Immature natural killer cell (primary cell): ENCODE measurements around the gene ASNSD1. TPM values are rescaled to one million over a fixed set of nuclear protein-coding genes. Genes with fewer than 3 reads are reported as not detected.

ENCODE experiments used
- DNase-seq, 3 donors: peaks; one replicate each; pipeline ENCODE4 v3.0.0; 2022; ENCODE audit warnings: mixed read lengths in 1 of 3
- H3K27ac Mint-ChIP-seq, 6 donors: one replicate each; pipeline ENCODE4 v1.8.0; 2020; ENCODE audit warnings: mixed read lengths in 6 of 6, mild to moderate bottlenecking in 5 of 6, inconsistent platforms in 4 of 6, moderate library complexity in 3 of 6
- H3K27me3 Mint-ChIP-seq, 3 donors: one replicate each; pipeline ENCODE4 v1.8.0; 2020 to 2021; ENCODE audit warnings: low read depth in 3 of 3, mild to moderate bottlenecking in 3 of 3, mixed read lengths in 3 of 3, moderate library complexity in 3 of 3, inconsistent platforms in 1 of 3
- H3K36me3 Mint-ChIP-seq, 3 donors: one replicate each; pipeline ENCODE4 v1.8.0; 2020; ENCODE audit warnings: mixed read lengths in 3 of 3, inconsistent platforms in 2 of 3, mild to moderate bottlenecking in 2 of 3
- H3K4me1 Mint-ChIP-seq, 2 donors: one replicate each; pipeline ENCODE4 v1.8.0; 2020; ENCODE audit warnings: inconsistent platforms in 2 of 2, mild to moderate bottlenecking in 2 of 2, mixed read lengths in 2 of 2, moderate library complexity in 1 of 2
- H3K4me3 Mint-ChIP-seq, 5 donors: one replicate each; pipeline ENCODE4 v1.8.0; 2020; ENCODE audit warnings: mild to moderate bottlenecking in 5 of 5, mixed read lengths in 5 of 5, inconsistent platforms in 3 of 5, moderate library complexity in 3 of 5
- H3K9me3 Mint-ChIP-seq, 6 donors: one replicate each; pipeline ENCODE4 v1.8.0; 2020; ENCODE audit warnings: mild to moderate bottlenecking in 6 of 6, mixed read lengths in 6 of 6, inconsistent platforms in 4 of 6, moderate library complexity in 3 of 6
- polyA plus RNA-seq, 3 donors: library from polyadenylated mRNA; unstranded; fragments of 300-500 nt; fragmentation: Illumina TruSeq; gene quantifications; one replicate each; pipeline ENCODE4 v1.2.3, GENCODE V29; 2021

The ASNSD1 gene
- polyA plus RNA-seq, result 10 to 100 TPM; 32.1 to 46.1 (median 33.2) TPM

GRCh38 chr2:189661148-189661956 lies at the start of gene ASNSD1:
TSS of gene ASNSD1 (plus strand) at chr2:189661459. CDS start at chr2:189666133, 4,674 bp downstream.
- peak within 1 kb of the TSS in 1 of 6 donors; percentile 17 for H3K27ac Mint-ChIP-seq

DNA sequence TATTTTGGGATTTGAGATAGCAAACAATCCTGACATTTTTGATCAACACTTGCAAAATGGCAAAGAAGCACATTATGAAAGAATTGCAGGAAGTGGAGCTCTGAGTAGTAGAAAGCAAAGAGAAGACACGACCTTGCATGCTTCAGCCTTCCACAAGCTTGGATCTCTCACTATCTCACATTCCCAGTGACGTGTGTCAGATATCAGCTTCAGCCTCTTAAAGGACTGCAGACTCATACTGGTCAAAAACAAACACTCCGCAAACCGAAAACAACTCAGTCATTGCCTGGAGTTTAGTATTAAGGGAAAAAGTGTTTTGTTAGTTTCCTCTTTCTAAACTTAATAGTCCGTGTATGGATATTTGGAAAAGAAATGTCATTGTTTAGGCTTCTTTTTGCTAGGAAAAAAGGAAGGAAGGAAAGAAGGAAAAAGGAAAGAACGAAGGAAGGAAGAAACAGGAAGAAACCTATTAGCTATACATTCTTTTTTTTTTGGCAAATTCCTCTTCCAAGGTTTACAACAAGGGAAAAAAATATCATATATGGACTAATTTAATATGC lies 48.1 kb upstream of the ASNSD1 start:
- Mint-ChIP-seq H3K36me3 (no peaks in the 10 kb centered on the region), H3K9me3 (peaks cover 0 to 1% (median 0%) of the 10 kb centered on the region in 6 donors), H3K27me3 (peaks cover 0 to 2% (median 2%) of the 10 kb centered on the region in 3 donors), H3K4me3 (peak overlapping the region in 1 of 5 donors; percentile 9), H3K4me1 (peaks cover 0 to 2% of the 10 kb centered on the region in 2 donors), H3K27ac (no peak overlapping the region)
- DNase-seq, result no peak

More at GRCh38 chr2:189661148-189661956, at the start of gene ASNSD1:
- H3K9me3 Mint-ChIP-seq, result no peaks in the 10 kb centered on the region
- peaks cover 36 to 39% of the 10 kb centered on the region in 2 donors for H3K4me1 Mint-ChIP-seq
- peaks cover 0 to 10% (median 6%) of the 10 kb centered on the region in 3 donors for H3K36me3 Mint-ChIP-seq
- H3K4me3 Mint-ChIP-seq, result no peak within 1 kb of the TSS
- peaks cover 0 to 2% (median 0%) of the 10 kb centered on the region in 3 donors for H3K27me3 Mint-ChIP-seq
- DNase-seq, result peak; percentile 99 to 100 (median 100)

DNA sequence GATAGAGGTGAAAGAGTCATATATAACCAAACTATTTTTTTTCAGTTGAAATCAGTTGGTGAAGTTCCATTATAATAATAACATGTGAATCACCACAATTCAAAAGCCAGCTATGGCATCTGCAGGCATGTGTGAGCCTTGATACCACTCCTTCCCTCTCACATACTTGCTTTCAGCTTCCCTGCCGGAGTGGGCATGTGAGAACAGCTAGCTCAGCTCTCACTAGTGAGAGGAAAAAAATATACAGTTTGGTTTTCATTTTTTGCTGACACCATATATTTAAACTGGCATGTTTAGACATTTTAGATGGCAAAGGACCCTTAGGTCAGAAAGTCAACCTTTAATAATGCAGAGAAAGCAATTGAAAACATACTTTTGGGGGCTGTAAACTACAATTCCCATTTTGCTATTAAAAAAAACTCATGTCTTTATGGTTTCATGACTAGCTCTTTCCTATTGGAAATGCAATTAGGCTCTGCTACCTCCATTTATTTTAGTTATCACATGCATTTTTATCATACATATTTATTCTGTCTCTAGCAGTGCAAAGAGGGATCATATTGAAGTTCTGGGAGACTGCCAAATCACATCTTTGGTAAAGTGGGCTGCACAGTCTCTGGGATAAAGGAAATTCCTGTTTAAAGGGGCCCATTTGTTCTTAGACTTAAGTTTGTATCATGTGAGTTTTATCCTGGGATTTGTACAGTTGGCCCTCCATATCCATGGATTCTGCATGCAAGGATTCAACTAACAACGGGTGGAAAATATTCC lies 47.4 kb upstream of the ASNSD1 start:
- no peak overlapping the region for H3K27ac Mint-ChIP-seq
- no peaks in the 10 kb centered on the region for H3K36me3 Mint-ChIP-seq
- peaks cover 0 to 2% (median 2%) of the 10 kb centered on the region in 3 donors for H3K27me3 Mint-ChIP-seq
- no peak for DNase-seq
- peaks cover 0 to 2% of the 10 kb centered on the region in 2 donors for H3K4me1 Mint-ChIP-seq
- no peak overlapping the region for H3K4me3 Mint-ChIP-seq
- H3K9me3 Mint-ChIP-seq, result peaks cover 0 to 1% (median 0%) of the 10 kb centered on the region in 6 donors

DNA sequence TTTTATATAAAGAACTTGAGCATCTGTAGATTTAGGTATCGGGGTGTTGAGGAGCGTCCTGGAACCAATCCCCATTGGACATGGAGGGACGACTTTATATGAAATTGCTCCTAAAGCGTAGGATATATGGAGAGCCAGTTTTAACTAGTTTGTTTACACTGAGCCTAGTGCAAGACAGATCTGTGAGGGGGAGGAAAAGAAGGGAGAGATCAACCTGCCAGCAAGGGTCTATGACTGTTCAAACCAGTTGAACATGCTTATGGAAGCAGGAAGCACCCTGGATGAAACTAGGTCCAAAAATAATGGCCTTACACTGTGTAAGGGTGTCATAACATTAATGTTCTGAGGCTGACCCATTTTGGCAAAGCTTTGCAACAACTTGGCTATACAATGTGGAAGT lies 46.7 kb upstream of the ASNSD1 start:
- Mint-ChIP-seq H3K27me3 (peaks cover 0 to 2% (median 2%) of the 10 kb centered on the region in 3 donors), H3K36me3 (no peaks in the 10 kb centered on the region), H3K9me3 (peaks cover 0 to 1% (median 0%) of the 10 kb centered on the region in 6 donors), H3K27ac (no peak overlapping the region), H3K4me3 (no peak overlapping the region), H3K4me1 (peaks cover 0 to 2% of the 10 kb centered on the region in 2 donors)
- no peak for DNase-seq

DNA sequence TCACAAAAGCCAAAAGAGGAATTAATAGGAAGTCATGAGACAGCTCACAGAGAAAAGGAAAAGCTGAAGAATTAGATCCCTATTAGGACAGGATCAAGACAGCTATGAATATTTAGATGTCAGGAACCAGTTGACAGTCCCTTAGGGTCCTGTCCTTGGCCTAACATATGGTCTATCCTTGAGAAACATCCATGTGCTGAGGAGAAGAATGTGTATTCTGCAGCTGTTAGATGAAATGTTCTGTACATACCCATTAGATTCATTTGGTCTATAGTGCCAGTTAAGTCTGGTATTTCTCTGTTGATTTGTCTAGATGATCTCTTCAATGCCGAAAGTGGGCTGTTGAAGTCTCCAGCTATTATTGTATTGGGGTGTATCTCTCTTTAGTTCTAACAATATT lies 43.1 kb upstream of the ASNSD1 start:
- H3K27ac Mint-ChIP-seq, result no peak overlapping the region
- H3K4me3 Mint-ChIP-seq, result no peak overlapping the region
- peaks cover 0 to 1% of the 10 kb centered on the region in 2 donors for H3K4me1 Mint-ChIP-seq
- DNase-seq, result no peak
- peaks cover 0 to 5% (median 0%) of the 10 kb centered on the region in 3 donors for H3K27me3 Mint-ChIP-seq
- H3K36me3 Mint-ChIP-seq, result no peaks in the 10 kb centered on the region
- H3K9me3 Mint-ChIP-seq, result peaks cover 0 to 1% (median 0%) of the 10 kb centered on the region in 6 donors

DNA sequence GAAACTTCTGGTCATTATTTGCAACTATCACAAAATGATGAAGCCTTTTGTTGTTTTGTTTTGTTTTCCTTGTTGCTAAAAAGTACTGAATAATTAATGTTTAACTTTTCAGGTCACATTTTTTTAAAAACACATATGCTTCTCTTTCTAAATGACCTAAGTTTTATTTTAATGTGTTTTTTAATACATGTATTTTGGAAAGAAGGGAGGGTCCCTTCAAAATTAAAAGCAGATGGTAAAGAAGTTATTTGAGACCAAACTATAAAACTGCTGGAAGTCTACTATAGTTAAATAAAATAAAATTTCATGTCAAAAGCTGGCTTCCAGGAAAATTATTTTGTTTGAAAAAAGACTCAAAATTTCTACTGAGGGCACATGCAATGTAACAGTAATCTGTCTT lies 39.5 kb upstream of the ASNSD1 start:
- no peaks in the 10 kb centered on the region for H3K9me3 Mint-ChIP-seq
- peaks cover 0 to 6% of the 10 kb centered on the region in 2 donors for H3K4me1 Mint-ChIP-seq

GRCh38 chr2:189623049-189623448 lies 38.2 kb upstream of the ASNSD1 start:
- no peaks in the 10 kb centered on the region for H3K36me3 Mint-ChIP-seq
- peaks cover 0 to 3% (median 0%) of the 10 kb centered on the region in 3 donors for H3K27me3 Mint-ChIP-seq
- no peaks in the 10 kb centered on the region for H3K9me3 Mint-ChIP-seq
- no peak overlapping the region for H3K27ac Mint-ChIP-seq
- DNase-seq, result no peak
- H3K4me1 Mint-ChIP-seq, result peaks cover 0 to 6% of the 10 kb centered on the region in 2 donors
- no peak overlapping the region for H3K4me3 Mint-ChIP-seq

More for the DNA sequence above, 39.5 kb upstream of the ASNSD1 start:
- H3K27ac Mint-ChIP-seq, result no peak overlapping the region
- H3K4me3 Mint-ChIP-seq, result no peak overlapping the region
- no peak for DNase-seq
- peaks cover 0 to 3% (median 0%) of the 10 kb centered on the region in 3 donors for H3K27me3 Mint-ChIP-seq
- H3K36me3 Mint-ChIP-seq, result no peaks in the 10 kb centered on the region

DNA sequence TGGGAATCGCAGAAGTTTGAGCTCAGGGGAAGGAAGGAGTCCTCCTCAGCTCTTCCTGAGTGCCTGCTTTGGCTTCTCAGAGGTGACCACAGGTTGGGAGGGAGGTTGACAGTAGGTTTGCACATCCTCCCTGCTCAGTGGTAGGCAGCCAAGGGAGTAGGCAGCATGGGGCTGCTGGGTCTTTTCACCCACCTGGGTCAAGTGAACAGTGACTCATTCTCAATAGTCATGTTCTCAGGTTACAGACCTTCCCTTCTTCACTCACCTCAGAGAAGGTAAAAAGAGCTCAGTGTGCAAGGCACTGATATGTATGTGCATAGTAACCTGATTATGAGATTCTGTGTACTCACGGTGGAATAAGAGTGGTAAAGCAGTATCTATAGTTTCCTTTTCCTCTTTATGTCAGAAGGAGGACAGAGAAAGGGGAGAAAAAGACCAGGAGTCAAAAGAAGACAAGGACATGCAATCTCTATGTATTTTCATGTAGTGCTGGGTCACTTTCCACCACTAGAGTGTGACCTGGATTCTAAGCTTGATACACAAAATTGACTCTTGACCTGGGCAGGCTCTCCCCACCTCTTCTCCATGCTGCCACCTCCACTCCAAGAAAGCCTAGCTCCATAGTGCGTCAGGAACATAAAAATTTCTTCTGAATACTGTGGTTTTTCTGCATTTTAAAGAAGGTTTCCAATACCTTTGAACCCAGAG lies 36.5 kb upstream of the ASNSD1 start:
- Mint-ChIP-seq H3K4me3 (no peak overlapping the region), H3K4me1 (peaks cover 0 to 6% of the 10 kb centered on the region in 2 donors), H3K9me3 (no peaks in the 10 kb centered on the region), H3K27ac (no peak overlapping the region), H3K36me3 (no peaks in the 10 kb centered on the region), H3K27me3 (peaks cover 0 to 6% (median 0%) of the 10 kb centered on the region in 3 donors)
- DNase-seq, result no peak

DNA sequence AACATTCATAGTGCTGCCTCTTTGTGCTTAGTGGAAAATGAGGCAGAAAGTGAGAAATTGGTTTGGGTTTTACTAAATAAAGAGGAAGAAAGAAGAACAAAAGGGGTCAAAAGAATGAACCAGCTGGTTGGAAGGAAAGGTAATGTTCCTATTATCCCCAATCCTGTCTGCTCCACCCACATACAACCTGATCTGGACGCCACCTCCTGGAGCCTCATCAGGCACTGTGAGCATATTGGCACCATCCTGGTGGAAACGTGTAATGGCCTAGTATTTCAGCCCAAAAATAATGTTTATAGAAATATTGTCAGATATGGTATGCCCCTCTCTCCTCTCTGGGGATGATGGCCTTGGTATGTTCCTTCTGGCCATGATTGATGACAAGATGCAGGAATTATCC lies 35.6 kb upstream of the ASNSD1 start:
- Mint-ChIP-seq H3K4me1 (peaks cover 0 to 6% of the 10 kb centered on the region in 2 donors), H3K4me3 (no peak overlapping the region), H3K36me3 (no peaks in the 10 kb centered on the region), H3K9me3 (no peaks in the 10 kb centered on the region), H3K27me3 (peaks cover 0 to 6% (median under 1%) of the 10 kb centered on the region in 3 donors), H3K27ac (no peak overlapping the region)
- no peak for DNase-seq

GRCh38 chr2:189627789-189628188 lies 33.5 kb upstream of the ASNSD1 start:
- no peaks in the 10 kb centered on the region for H3K9me3 Mint-ChIP-seq

GRCh38 chr2:189628817-189629530 lies 32.3 kb upstream of the ASNSD1 start:
- H3K27me3 Mint-ChIP-seq, result peaks cover 0 to 3% (median 2%) of the 10 kb centered on the region in 3 donors
- H3K27ac Mint-ChIP-seq, result no peak overlapping the region
- no peaks in the 10 kb centered on the region for H3K36me3 Mint-ChIP-seq
- no peaks in the 10 kb centered on the region for H3K9me3 Mint-ChIP-seq
- no peak for DNase-seq
- H3K4me1 Mint-ChIP-seq, result peaks cover 0 to 6% of the 10 kb centered on the region in 2 donors
- H3K4me3 Mint-ChIP-seq, result no peak overlapping the region

More at GRCh38 chr2:189627789-189628188, 33.5 kb upstream of the ASNSD1 start:
- H3K4me3 Mint-ChIP-seq, result no peak overlapping the region
- H3K36me3 Mint-ChIP-seq, result no peaks in the 10 kb centered on the region
- DNase-seq, result no peak
- H3K4me1 Mint-ChIP-seq, result peaks cover 0 to 6% of the 10 kb centered on the region in 2 donors
- H3K27ac Mint-ChIP-seq, result no peak overlapping the region
- H3K27me3 Mint-ChIP-seq, result peaks cover 0 to 3% (median 2%) of the 10 kb centered on the region in 3 donors

GRCh38 chr2:189629531-189630453 lies 31.5 kb upstream of the ASNSD1 start:
- Mint-ChIP-seq H3K27ac (no peak overlapping the region), H3K36me3 (no peaks in the 10 kb centered on the region), H3K27me3 (peaks cover 0 to 3% (median 2%) of the 10 kb centered on the region in 3 donors), H3K4me1 (peaks cover 0 to under 1% of the 10 kb centered on the region in 2 donors), H3K9me3 (no peaks in the 10 kb centered on the region), H3K4me3 (no peak overlapping the region)
- DNase-seq, result no peak
